GM23338 (cell line): Measurements from ENCODE around the gene KISS1R.

Source experiments
- CREB1 ChIP-seq: fragments of 250-450 bp; sonication (Bioruptor Pico); IDR thresholded peaks from 2 replicates; pipeline ENCODE4 v1.5.0; 2020; ENCODE audit warnings: low read depth, mild to moderate bottlenecking, moderate library complexity
- EZH2 ChIP-seq: fragments of 200-600 bp; sonication (generic); IDR thresholded peaks from one replicate; pipeline ENCODE4 v1.8.0; 2017; ENCODE audit warnings: antibody characterized with exemption, mild to moderate bottlenecking, low read depth; ENCODE audit not compliant: unreplicated experiment
- EZH2phosphoT487 ChIP-seq: fragments of 200-600 bp; sonication (generic); IDR thresholded peaks from one replicate; pipeline ENCODE4 v1.8.1; 2018; ENCODE audit warnings: antibody characterized with exemption; ENCODE audit not compliant: unreplicated experiment
- JUNB ChIP-seq: IDR thresholded peaks from one replicate; pipeline ENCODE4 v1.6.1; 2016; ENCODE audit warnings: antibody characterized with exemption; ENCODE audit not compliant: unreplicated experiment
- NANOG ChIP-seq: IDR thresholded peaks from 2 replicates; pipeline ENCODE4 v1.6.1; 2016; ENCODE audit warnings: antibody characterized with exemption, borderline replicate concordance
- POLR2AphosphoS5 ChIP-seq: IDR thresholded peaks from 2 replicates; pipeline ENCODE4 v1.6.1; 2016; ENCODE audit warnings: antibody characterized with exemption, low read depth
- STAT1 ChIP-seq: IDR thresholded peaks from one replicate; pipeline ENCODE4 v1.6.1; 2016; ENCODE audit warnings: antibody characterized with exemption; ENCODE audit not compliant: unreplicated experiment
- ZNF114 ChIP-seq: fragments of 250-450 bp; sonication (Bioruptor Pico); IDR thresholded peaks from 2 replicates; pipeline ENCODE4 v1.5.0; 2020; ENCODE audit warnings: mild to moderate bottlenecking, moderate library complexity
- ZNF331 ChIP-seq: fragments of 250-450 bp; sonication (Bioruptor Pico); IDR thresholded peaks from 2 replicates; pipeline ENCODE4 v1.5.0; 2020; ENCODE audit warnings: low read depth, mild to moderate bottlenecking, moderate library complexity
- TF ChIP-seq, protein P1 (sequence below), 2 experiments: fragments of 200-600 bp in 1 of 2; sonication (generic) in 1 of 2; conservative IDR thresholded peaks; 2 replicates each; pipeline versions ENCODE4 v1.5.1 to v1.6.1; 2016 to 2017; ENCODE audit warnings: antibody characterized with exemption in 2 of 2, low read depth in 2 of 2, mild to moderate bottlenecking in 2 of 2, moderate library complexity in 1 of 2
- TF ChIP-seq, protein P2 (sequence below): IDR thresholded peaks from one replicate; pipeline ENCODE4 v1.6.1; 2018; ENCODE audit warnings: antibody characterized with exemption; ENCODE audit not compliant: unreplicated experiment
- TF ChIP-seq, protein P3 (sequence below): IDR thresholded peaks from 2 replicates; pipeline ENCODE4 v1.6.1; 2016; ENCODE audit warnings: antibody characterized with exemption
- TF ChIP-seq, protein P4 (sequence below): fragments of 250-450 bp; sonication (Bioruptor Pico); IDR thresholded peaks from 2 replicates; pipeline ENCODE4 v1.5.0; 2020; ENCODE audit warnings: mild to moderate bottlenecking, moderate library complexity

DNA sequence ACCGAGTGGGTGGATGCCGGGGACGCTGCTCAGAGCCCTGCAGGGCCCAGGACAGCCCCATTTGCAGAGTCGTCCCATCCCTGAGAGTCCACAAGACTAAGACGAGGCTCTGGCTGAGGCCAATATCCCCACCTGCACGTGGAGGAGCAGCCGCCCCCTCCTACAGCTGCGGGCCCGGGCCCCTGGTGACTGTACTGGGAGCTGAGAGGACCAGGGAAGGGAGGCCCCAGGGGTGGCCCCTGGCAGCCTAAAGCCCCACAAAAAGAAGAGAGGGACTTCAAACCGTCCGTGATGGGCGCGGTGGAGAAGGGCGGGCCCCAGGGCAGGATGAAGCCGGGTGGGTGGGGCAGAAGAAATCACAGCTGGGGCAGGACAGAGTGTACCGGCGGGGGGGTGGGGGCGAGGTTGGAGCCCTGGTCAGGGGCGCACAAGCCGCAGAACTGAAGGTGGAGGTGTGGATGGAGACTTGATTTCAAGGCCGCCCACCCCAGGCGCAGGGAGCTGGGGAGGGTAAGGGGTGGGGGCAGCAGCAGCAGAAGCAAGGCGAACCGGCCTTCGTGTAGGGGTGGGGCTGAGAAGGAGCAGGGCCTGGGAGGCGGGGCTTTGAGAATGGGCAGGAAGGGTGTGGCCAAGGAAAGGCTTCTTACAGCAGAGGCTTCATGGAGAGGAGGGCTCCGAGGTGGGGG is 44.7 kb upstream of the KISS1R start:
- TF ChIP-seq POLR2AphosphoS5 (no peak), NANOG (no peak), CREB1 (no peak), EZH2 (no peak), JUNB (no peak), EZH2phosphoT487 (no peak), STAT1 (no peak), ZNF114 (CRISPR knock-in tag) (no peak), ZNF331 (CRISPR knock-in tag) (no peak)
- TF ChIP-seq, protein P1, sequence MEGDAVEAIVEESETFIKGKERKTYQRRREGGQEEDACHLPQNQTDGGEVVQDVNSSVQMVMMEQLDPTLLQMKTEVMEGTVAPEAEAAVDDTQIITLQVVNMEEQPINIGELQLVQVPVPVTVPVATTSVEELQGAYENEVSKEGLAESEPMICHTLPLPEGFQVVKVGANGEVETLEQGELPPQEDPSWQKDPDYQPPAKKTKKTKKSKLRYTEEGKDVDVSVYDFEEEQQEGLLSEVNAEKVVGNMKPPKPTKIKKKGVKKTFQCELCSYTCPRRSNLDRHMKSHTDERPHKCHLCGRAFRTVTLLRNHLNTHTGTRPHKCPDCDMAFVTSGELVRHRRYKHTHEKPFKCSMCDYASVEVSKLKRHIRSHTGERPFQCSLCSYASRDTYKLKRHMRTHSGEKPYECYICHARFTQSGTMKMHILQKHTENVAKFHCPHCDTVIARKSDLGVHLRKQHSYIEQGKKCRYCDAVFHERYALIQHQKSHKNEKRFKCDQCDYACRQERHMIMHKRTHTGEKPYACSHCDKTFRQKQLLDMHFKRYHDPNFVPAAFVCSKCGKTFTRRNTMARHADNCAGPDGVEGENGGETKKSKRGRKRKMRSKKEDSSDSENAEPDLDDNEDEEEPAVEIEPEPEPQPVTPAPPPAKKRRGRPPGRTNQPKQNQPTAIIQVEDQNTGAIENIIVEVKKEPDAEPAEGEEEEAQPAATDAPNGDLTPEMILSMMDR (conservative IDR thresholded peaks at IDR 0.05; ENCODE audit: low read depth in 2 of 2), result no peak
- TF ChIP-seq, protein P2, sequence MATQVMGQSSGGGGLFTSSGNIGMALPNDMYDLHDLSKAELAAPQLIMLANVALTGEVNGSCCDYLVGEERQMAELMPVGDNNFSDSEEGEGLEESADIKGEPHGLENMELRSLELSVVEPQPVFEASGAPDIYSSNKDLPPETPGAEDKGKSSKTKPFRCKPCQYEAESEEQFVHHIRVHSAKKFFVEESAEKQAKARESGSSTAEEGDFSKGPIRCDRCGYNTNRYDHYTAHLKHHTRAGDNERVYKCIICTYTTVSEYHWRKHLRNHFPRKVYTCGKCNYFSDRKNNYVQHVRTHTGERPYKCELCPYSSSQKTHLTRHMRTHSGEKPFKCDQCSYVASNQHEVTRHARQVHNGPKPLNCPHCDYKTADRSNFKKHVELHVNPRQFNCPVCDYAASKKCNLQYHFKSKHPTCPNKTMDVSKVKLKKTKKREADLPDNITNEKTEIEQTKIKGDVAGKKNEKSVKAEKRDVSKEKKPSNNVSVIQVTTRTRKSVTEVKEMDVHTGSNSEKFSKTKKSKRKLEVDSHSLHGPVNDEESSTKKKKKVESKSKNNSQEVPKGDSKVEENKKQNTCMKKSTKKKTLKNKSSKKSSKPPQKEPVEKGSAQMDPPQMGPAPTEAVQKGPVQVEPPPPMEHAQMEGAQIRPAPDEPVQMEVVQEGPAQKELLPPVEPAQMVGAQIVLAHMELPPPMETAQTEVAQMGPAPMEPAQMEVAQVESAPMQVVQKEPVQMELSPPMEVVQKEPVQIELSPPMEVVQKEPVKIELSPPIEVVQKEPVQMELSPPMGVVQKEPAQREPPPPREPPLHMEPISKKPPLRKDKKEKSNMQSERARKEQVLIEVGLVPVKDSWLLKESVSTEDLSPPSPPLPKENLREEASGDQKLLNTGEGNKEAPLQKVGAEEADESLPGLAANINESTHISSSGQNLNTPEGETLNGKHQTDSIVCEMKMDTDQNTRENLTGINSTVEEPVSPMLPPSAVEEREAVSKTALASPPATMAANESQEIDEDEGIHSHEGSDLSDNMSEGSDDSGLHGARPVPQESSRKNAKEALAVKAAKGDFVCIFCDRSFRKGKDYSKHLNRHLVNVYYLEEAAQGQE, result no peak
- TF ChIP-seq, protein P3, sequence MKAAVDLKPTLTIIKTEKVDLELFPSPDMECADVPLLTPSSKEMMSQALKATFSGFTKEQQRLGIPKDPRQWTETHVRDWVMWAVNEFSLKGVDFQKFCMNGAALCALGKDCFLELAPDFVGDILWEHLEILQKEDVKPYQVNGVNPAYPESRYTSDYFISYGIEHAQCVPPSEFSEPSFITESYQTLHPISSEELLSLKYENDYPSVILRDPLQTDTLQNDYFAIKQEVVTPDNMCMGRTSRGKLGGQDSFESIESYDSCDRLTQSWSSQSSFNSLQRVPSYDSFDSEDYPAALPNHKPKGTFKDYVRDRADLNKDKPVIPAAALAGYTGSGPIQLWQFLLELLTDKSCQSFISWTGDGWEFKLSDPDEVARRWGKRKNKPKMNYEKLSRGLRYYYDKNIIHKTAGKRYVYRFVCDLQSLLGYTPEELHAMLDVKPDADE, result no peak
- TF ChIP-seq, protein P4, sequence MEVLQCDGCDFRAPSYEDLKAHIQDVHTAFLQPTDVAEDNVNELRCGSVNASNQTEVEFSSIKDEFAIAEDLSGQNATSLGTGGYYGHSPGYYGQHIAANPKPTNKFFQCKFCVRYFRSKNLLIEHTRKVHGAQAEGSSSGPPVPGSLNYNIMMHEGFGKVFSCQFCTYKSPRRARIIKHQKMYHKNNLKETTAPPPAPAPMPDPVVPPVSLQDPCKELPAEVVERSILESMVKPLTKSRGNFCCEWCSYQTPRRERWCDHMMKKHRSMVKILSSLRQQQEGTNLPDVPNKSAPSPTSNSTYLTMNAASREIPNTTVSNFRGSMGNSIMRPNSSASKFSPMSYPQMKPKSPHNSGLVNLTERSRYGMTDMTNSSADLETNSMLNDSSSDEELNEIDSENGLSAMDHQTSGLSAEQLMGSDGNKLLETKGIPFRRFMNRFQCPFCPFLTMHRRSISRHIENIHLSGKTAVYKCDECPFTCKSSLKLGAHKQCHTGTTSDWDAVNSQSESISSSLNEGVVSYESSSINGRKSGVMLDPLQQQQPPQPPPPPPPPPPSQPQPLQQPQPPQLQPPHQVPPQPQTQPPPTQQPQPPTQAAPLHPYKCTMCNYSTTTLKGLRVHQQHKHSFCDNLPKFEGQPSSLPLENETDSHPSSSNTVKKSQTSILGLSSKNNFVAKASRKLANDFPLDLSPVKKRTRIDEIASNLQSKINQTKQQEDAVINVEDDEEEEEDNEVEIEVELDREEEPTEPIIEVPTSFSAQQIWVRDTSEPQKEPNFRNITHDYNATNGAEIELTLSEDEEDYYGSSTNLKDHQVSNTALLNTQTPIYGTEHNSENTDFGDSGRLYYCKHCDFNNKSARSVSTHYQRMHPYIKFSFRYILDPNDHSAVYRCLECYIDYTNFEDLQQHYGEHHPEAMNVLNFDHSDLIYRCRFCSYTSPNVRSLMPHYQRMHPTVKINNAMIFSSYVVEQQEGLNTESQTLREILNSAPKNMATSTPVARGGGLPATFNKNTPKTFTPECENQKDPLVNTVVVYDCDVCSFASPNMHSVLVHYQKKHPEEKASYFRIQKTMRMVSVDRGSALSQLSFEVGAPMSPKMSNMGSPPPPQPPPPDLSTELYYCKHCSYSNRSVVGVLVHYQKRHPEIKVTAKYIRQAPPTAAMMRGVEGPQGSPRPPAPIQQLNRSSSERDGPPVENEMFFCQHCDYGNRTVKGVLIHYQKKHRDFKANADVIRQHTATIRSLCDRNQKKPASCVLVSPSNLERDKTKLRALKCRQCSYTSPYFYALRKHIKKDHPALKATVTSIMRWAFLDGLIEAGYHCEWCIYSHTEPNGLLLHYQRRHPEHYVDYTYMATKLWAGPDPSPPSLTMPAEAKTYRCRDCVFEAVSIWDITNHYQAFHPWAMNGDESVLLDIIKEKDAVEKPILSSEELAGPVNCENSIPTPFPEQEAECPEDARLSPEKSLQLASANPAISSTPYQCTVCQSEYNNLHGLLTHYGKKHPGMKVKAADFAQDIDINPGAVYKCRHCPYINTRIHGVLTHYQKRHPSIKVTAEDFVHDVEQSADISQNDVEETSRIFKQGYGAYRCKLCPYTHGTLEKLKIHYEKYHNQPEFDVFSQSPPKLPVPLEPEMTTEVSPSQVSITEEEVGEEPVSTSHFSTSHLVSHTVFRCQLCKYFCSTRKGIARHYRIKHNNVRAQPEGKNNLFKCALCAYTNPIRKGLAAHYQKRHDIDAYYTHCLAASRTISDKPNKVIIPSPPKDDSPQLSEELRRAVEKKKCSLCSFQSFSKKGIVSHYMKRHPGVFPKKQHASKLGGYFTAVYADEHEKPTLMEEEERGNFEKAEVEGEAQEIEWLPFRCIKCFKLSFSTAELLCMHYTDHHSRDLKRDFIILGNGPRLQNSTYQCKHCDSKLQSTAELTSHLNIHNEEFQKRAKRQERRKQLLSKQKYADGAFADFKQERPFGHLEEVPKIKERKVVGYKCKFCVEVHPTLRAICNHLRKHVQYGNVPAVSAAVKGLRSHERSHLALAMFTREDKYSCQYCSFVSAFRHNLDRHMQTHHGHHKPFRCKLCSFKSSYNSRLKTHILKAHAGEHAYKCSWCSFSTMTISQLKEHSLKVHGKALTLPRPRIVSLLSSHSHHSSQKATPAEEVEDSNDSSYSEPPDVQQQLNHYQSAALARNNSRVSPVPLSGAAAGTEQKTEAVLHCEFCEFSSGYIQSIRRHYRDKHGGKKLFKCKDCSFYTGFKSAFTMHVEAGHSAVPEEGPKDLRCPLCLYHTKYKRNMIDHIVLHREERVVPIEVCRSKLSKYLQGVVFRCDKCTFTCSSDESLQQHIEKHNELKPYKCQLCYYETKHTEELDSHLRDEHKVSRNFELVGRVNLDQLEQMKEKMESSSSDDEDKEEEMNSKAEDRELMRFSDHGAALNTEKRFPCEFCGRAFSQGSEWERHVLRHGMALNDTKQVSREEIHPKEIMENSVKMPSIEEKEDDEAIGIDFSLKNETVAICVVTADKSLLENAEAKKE (CRISPR knock-in tag), result no peak
